SK-N-MC (cell line): Measurements from ENCODE around the gene SYCE3.

Experiments
- EZH2 ChIP-seq: fragments of 200-600 bp; sonication (generic); IDR thresholded peaks from one replicate; pipeline ENCODE4 v1.6.1; 2017; ENCODE audit warnings: antibody characterized with exemption
- FOXP2 ChIP-seq: optimal IDR thresholded peaks from 2 replicates; pipeline ENCODE3; 2011; ENCODE audit warnings: mild to moderate bottlenecking, moderate library complexity; ENCODE audit not compliant: insufficient read depth; ENCODE audit errors: extremely low read length, control extremely low read depth
- POLR2AphosphoS5 ChIP-seq: IDR thresholded peaks from 2 replicates; pipeline ENCODE4 v1.6.1; 2012; ENCODE audit warnings: mild to moderate bottlenecking, low read depth, low read length, borderline replicate concordance

DNA sequence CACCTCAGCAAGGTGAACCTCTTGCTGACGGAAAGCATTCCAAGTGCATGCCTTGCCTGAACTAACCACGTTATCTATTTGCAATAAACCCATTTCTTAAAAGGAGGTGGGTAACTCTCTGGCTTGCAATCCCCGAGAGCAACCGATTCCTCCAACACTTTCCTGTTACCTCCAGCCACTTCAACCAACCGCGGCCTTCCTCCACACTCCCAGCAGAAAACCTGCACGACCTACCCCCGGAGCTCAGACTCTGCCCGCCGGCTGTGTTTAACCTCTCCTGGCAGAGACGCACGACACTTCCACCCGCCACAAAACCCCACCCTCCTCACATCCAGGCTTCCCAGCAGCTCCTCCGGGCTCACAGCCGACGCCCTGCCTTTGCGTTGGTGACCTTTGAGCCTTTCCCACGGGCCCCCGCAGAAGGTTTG lies 38.0 kb downstream of the SYCE3 start:
- no peak for TF ChIP-seq POLR2AphosphoS5
- TF ChIP-seq FOXP2, result no peak
- TF ChIP-seq EZH2, result no peak
